ENCODE results near the gene DUSP22. TPM values are rescaled to one million over a fixed set of nuclear protein-coding genes. Genes with fewer than 3 reads are reported as not detected.
"Not testable (repeated sequence)": the region's sequence is repeated elsewhere in the genome, so short reads cannot be mapped to it uniquely, and the experiment has no call there.

The DUSP22 gene
- 10 to 100 TPM; 26.5 to 29.5 TPM for total RNA-seq
- long read RNA-seq, transcript DUSP22-208 (6 exons, 1,166 nt) = major isoform, 5 of 23 reads
- long read RNA-seq, transcript DUSP22-202 (7 exons, 3,098 nt) = major isoform, 5 of 23 reads
- long read RNA-seq, partial matches to known transcripts = 2 of 23 reads
- long read RNA-seq, other reads (novel, unspliced or antisense) = 6 of 23 reads

- peak; percentile 83 for ATAC-seq
- intact Hi-C loops (cut with DNase I, micrococcal nuclease) = no loop called here
- DNase-seq = peak; percentile 88 to 92
Measured at GRCh38 chr6:291697-292505, at the start of gene DUSP22. TSS of gene DUSP22 (plus strand) at chr6:292487. CDS start at chr6:292540, 53 bp downstream.

GRCh38 chr6:246352-246751, 45.9 kb upstream of the DUSP22 start:
- ATAC-seq (no peak), DNase-seq (no peak)
- intact Hi-C loops (cut with DNase I, micrococcal nuclease) = no loop called here

- DNase-seq (no peak), ATAC-seq (no peak)
- intact Hi-C loops (cut with DNase I, micrococcal nuclease) = no loop called here
Measured at GRCh38 chr6:247351-247750, 44.9 kb upstream of the DUSP22 start.

GRCh38 chr6:248046-248445, 44.2 kb upstream of the DUSP22 start:
- intact Hi-C loops (cut with DNase I, micrococcal nuclease); DNase-seq; ATAC-seq: not testable (repeated sequence)

- ATAC-seq (no peak), DNase-seq (no peak)
- intact Hi-C loops (cut with DNase I, micrococcal nuclease) = no loop called here
Measured at GRCh38 chr6:250676-251075, 41.6 kb upstream of the DUSP22 start.

GRCh38 chr6:251920-252319, 40.4 kb upstream of the DUSP22 start:
- intact Hi-C loops (cut with DNase I, micrococcal nuclease) = no loop called here
- DNase-seq (no peak), ATAC-seq (no peak)

- DNase-seq (no peak), ATAC-seq (no peak)
- intact Hi-C loops (cut with DNase I, micrococcal nuclease) = no loop called here
Measured at GRCh38 chr6:252775-253535, 39.3 kb upstream of the DUSP22 start.

- ATAC-seq (no peak), DNase-seq (no peak)
- intact Hi-C loops (cut with DNase I, micrococcal nuclease) = no loop called here
Measured at GRCh38 chr6:254016-254415, 38.3 kb upstream of the DUSP22 start.

- intact Hi-C loops (cut with DNase I, micrococcal nuclease) = no loop called here
- DNase-seq (no peak), ATAC-seq (no peak)
Measured at GRCh38 chr6:255041-255750, 37.1 kb upstream of the DUSP22 start.

- intact Hi-C loops (cut with DNase I, micrococcal nuclease) = no loop called here
- DNase-seq (no peak), ATAC-seq (no peak)
Measured at GRCh38 chr6:255751-256083, 36.6 kb upstream of the DUSP22 start.

- no peak for DNase-seq
- no peak for ATAC-seq
- intact Hi-C loops (cut with DNase I, micrococcal nuclease) = no loop called here
Measured at GRCh38 chr6:256169-256568, 36.1 kb upstream of the DUSP22 start.

- intact Hi-C loops (cut with DNase I, micrococcal nuclease) = no loop called here
- ATAC-seq = no peak
- DNase-seq = no peak
Measured at GRCh38 chr6:257031-257725, 35.1 kb upstream of the DUSP22 start.

- intact Hi-C loops (cut with DNase I, micrococcal nuclease) = no loop called here
- DNase-seq (peak in 1 of 2 donors; percentile 35), ATAC-seq (peak; percentile 23)
Measured at GRCh38 chr6:257774-258173, 34.5 kb upstream of the DUSP22 start.

GRCh38 chr6:259316-259715, 33.0 kb upstream of the DUSP22 start:
- intact Hi-C loops (cut with DNase I, micrococcal nuclease) = no loop called here
- DNase-seq (no peak), ATAC-seq (no peak)

- DNase-seq = no peak
- ATAC-seq = no peak
- intact Hi-C loops (cut with DNase I, micrococcal nuclease) = no loop called here
Measured at GRCh38 chr6:259901-260508, 32.3 kb upstream of the DUSP22 start.

GRCh38 chr6:264626-265025, 27.7 kb upstream of the DUSP22 start:
- intact Hi-C loops (cut with DNase I, micrococcal nuclease) = no loop called here
- ATAC-seq (no peak), DNase-seq (no peak)

GRCh38 chr6:268394-268935, 23.8 kb upstream of the DUSP22 start:
- no peak for ATAC-seq
- intact Hi-C loops (cut with DNase I, micrococcal nuclease) = no loop called here
- DNase-seq = no peak

GRCh38 chr6:273551-274058, 18.7 kb upstream of the DUSP22 start:
- ATAC-seq (no peak), DNase-seq (no peak)

More at GRCh38 chr6:273551-274058, 18.7 kb upstream of the DUSP22 start:
- intact Hi-C loops (cut with DNase I, micrococcal nuclease) = no loop called here
